ENCODE measurements around the gene AK1. TPM values are rescaled to one million over a fixed set of nuclear protein-coding genes. Genes with fewer than 3 reads are reported as not detected.
"Not testable (repeated sequence)": the region's sequence is repeated elsewhere in the genome, so short reads cannot be mapped to it uniquely, and the experiment has no call there.

The AK1 gene
- total RNA-seq, 4 donors from 2014 or later: 24.7 to 110 (median 62.4) TPM

GRCh38 chr9:127838375-127839078 is 38.9 kb downstream of the AK1 start:
- Histone ChIP-seq H3K27ac (peak overlapping the region; percentile 71 to 87 (median 81)), H3K9me3 (no peaks in the 10 kb centered on the region), H3K4me3 (no peak overlapping the region), H3K4me1 (peaks cover 6 to 51% (median 18%) of the 10 kb centered on the region in 4 donors), H3K27me3 (no peaks in the 10 kb centered on the region), H3K36me3 (no peaks in the 10 kb centered on the region)
- no peak for TF ChIP-seq EP300 (IDR thresholded peaks at IDR 0.05; ENCODE audit: low read depth)
- peak; percentile 38 to 54 (median 46) for TF ChIP-seq POLR2AphosphoS5 (IDR thresholded peaks at IDR 0.05)
- TF ChIP-seq POLR2A (IDR thresholded peaks at IDR 0.05): peak; percentile 32
- TF ChIP-seq CTCF (IDR thresholded peaks at IDR 0.05): no peak
- DNase-seq: peak; percentile 46
- WGBS, 2 donors (ENCODE audit: low coverage in 1 of 2): 71% methylated on average over 17 of the region's 18 CpGs; no CpG with 5 or more reads in 1 of the 2 donors
- intact Hi-C loops (cut with DNase I; ENCODE audit: low total_unique reads): no loop called here
- in situ Hi-C loops (cut with MboI; ENCODE audit: low pct_ligation_motif_present in 1 of 4, low pct_unique_long_range_greater_than_20kb in 1 of 4, low sequenced_read_pairs in 3 of 4): no loop called here

GRCh38 chr9:127837346-127837745 is 40.1 kb downstream of the AK1 start:
- H3K4me1 ChIP-seq: peaks cover 6 to 60% (median 18%) of the 10 kb centered on the region in 4 donors
- no peaks in the 10 kb centered on the region for H3K9me3 ChIP-seq
- 56 to 68% methylated on average over 3 to 4 of the region's 4 CpGs for WGBS, 2 donors (ENCODE audit: low coverage in 1 of 2)
- in situ Hi-C loops (cut with MboI; ENCODE audit: low pct_ligation_motif_present in 1 of 4, low pct_unique_long_range_greater_than_20kb in 1 of 4, low sequenced_read_pairs in 3 of 4): no loop called here
- intact Hi-C loops (cut with DNase I; ENCODE audit: low total_unique reads): no loop called here
- TF ChIP-seq CTCF (IDR thresholded peaks at IDR 0.05): no peak
- no peak for TF ChIP-seq POLR2A (IDR thresholded peaks at IDR 0.05)
- TF ChIP-seq EP300 (IDR thresholded peaks at IDR 0.05; ENCODE audit: low read depth): no peak
- TF ChIP-seq POLR2AphosphoS5 (IDR thresholded peaks at IDR 0.05): no peak
- DNase-seq: no peak
- no peaks in the 10 kb centered on the region for H3K27me3 ChIP-seq
- H3K27ac ChIP-seq: peak overlapping the region; percentile 71 to 87 (median 81)
- no peak overlapping the region for H3K4me3 ChIP-seq
- no peaks in the 10 kb centered on the region for H3K36me3 ChIP-seq

- in situ Hi-C loops (cut with MboI; ENCODE audit: low pct_ligation_motif_present in 1 of 4, low pct_unique_long_range_greater_than_20kb in 1 of 4, low sequenced_read_pairs in 3 of 4); H3K9me3 ChIP-seq; DNase-seq; H3K4me3 ChIP-seq; H3K27me3 ChIP-seq; H3K36me3 ChIP-seq; intact Hi-C loops (cut with DNase I; ENCODE audit: low total_unique reads): not testable (repeated sequence)
- 86 to 94% methylated on average over 3 of the region's 3 CpGs for WGBS, 2 donors (ENCODE audit: low coverage in 1 of 2)
- Histone ChIP-seq H3K27ac (peak overlapping the region; percentile 71 to 87 (median 81)), H3K4me1 (peaks cover 6 to 61% (median 18%) of the 10 kb centered on the region in 4 donors)
Measured at GRCh38 chr9:127836561-127836960, 40.9 kb downstream of the AK1 start.

GRCh38 chr9:127835991-127836516 is 41.4 kb downstream of the AK1 start:
- in situ Hi-C loops (cut with MboI; ENCODE audit: low pct_ligation_motif_present in 1 of 4, low pct_unique_long_range_greater_than_20kb in 1 of 4, low sequenced_read_pairs in 3 of 4): no loop called here
- DNase-seq: peak; percentile 47
- Histone ChIP-seq H3K27ac (peak overlapping the region; percentile 71 to 87 (median 81)), H3K4me1 (peaks cover 6 to 61% (median 18%) of the 10 kb centered on the region in 4 donors), H3K4me3 (no peak overlapping the region), H3K9me3 (no peaks in the 10 kb centered on the region), H3K27me3 (no peaks in the 10 kb centered on the region), H3K36me3 (no peaks in the 10 kb centered on the region)
- 50% methylated on average over 17 of the region's 17 CpGs; no CpG with 5 or more reads in 1 of the 2 donors for WGBS, 2 donors (ENCODE audit: low coverage in 1 of 2)
- no peak for TF ChIP-seq CTCF (IDR thresholded peaks at IDR 0.05)
- no peak for TF ChIP-seq EP300 (IDR thresholded peaks at IDR 0.05; ENCODE audit: low read depth)
- no peak for TF ChIP-seq POLR2A (IDR thresholded peaks at IDR 0.05)
- TF ChIP-seq POLR2AphosphoS5 (IDR thresholded peaks at IDR 0.05): no peak
- intact Hi-C loops (cut with DNase I; ENCODE audit: low total_unique reads): no loop called here
